HK-2 (cell line): Measurements from ENCODE around the gene JTB.

ENCODE experiments used
- DNase-seq: peaks from one replicate; pipeline ENCODE4 v3.0.0-alpha.2; 2018; ENCODE audit not compliant: unreplicated experiment

JTB gene

GRCh38 chr1:153978274-153978909 lies 918 bp upstream of the JTB start:
- no peak for DNase-seq

DNA sequence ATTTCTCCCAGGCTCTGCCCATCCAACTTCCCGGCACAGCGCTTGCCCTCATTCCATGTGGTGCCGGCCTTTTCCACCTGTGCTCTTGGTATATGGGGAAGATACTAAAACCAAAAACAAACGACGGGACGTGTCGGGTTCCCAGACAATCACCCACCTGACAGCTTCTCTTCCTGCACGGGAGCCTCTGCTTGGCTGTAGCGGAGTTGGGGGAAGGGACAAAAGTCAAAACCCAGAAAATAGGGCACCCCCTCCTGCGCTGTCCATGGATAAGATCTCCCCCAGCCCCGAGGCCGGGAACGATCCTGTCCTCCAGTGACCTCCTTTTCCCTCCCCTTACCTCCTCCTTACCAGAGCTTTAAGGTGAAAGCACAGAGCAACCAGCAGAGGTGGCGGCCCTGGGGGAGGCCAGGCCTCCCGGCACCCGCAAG lies 640 bp downstream of the JTB start:
- no peak for DNase-seq

- no peak for DNase-seq
Observed at GRCh38 chr1:153973525-153973924, 3.9 kb downstream of the JTB start.

- DNase-seq = no peak
Observed at GRCh38 chr1:153973071-153973470, 4.4 kb downstream of the JTB start.

- no peak for DNase-seq
Observed at GRCh38 chr1:153970346-153970745, 7.1 kb downstream of the JTB start.

DNA sequence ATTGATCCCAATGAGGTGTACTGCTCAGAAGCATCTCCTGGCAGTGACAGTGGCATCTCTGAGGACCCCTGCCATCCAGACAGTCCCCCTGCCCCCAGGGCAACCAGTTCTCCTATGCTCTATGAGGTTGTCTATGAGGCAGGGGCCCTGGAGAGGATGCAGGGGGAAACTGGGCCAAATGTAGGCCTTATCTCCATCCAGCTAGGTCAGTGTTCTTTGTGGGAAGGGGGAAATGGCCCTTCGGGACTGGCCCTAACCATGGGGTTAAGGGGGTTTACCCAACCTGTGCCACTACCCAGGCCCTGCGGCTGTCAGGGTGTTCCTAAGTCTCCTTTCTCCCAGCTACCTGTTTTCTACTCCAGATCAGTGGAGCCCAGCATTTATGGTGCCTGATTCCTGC lies 8.5 kb downstream of the JTB start:
- no peak for DNase-seq

DNA sequence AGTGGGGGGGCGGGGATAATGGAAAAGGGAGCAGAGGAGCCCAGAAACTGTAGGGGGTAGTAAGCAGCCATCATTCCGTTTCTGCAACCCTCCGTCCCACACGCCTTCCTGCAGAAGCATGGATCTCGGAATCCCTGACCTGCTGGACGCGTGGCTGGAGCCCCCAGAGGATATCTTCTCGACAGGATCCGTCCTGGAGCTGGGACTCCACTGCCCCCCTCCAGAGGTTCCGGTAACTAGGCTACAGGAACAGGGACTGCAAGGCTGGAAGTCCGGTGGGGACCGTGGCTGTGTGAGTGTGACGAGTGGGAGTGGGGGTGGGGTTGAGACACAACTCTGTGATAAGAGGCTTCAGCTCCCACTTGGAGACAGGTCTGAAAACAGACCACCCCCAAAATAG lies 9.1 kb downstream of the JTB start:
- DNase-seq = no peak

DNA sequence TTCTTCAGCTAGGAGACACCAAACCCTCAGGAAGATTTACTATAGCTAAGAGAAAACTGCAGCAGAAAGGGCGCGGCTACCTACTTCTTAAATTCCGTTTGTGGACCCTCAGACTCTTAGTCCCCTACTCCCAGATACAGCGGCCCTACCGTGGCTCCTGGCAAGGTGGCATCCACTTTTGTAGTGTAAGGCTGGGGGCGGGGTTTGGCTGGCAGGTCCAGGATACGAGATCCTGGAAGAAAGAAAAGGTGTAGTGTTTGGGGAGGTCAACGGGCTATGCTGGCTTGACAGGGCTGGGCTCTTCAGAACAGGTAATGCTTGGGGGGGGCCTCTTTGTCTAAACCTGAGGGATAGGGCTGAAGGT lies 9.5 kb downstream of the JTB start:
- no peak for DNase-seq

DNA sequence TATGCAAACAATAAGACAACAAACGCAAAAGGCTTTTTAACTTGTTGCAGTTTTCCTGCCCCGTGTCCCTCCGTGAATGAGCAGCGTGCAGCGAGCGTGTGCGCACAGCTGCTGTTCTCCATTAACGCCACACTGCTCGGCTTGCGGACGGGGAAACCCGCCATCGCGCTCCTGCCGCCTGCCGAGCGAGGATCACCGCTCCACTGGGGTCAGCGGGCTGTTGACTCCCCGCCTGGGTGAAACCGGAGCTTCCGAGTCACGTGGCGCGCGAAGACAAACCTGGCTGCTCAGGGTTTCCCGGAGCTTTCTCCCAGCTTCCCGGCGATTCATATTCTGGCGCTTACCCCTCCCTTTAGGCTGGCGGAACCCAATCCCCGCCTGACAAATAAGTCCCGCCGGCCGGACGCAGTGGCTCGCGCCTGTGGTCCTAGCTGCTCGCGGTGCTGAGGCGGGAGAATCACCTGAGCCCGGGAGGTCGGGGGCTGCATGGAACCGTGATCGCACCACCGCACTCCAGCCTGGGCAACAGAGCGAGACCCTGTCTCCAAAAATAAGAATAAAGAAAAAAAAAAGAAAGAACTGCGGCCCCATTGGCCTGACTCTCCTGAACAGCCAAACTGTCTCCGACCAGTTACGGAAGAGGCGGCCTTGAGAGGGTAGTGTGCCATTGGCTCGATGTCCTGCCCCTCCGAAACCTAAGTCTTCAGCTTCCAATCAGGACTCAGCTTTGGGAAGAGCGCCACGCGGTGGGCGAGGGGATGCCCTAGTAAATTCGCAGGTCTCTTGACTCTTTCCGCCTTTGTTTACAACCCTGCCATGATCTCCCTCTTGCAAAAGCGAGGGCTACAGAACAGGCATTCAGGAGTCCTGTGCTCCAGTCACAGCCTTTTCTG lies 10.1 kb downstream of the JTB start, which contains the start of gene CREB3L4:
Gene CREB3L4 (plus strand): TSS at position 796 of the 893 bp plus-strand sequence. CDS start 624 bp downstream, outside the sequence.
- DNase-seq = peak; percentile 94

DNA sequence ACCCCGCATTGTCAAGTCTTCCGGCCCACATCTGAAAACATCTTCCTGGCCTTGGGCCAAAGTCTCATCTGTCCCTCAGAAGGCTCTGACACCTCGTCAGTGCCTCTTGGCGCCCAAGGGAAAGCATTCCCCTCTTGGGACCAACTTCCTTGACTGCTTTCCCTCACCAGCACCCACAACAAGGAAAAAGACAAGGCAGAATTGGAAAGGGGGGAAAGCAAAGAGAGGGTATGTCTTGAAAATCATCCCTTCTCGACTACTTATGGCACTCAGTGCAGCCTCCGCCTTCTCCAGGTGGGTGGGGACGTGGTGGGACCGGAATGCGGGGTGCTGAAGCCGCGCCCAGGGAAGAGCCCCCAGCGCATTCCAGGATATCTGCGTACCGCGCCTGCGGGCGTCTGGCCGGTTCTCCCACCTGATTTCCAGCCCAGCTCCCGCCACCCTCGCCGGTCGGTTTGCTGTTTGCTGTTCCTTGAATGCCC lies 13.6 kb downstream of the JTB start:
- peak; percentile 82 for DNase-seq

DNA sequence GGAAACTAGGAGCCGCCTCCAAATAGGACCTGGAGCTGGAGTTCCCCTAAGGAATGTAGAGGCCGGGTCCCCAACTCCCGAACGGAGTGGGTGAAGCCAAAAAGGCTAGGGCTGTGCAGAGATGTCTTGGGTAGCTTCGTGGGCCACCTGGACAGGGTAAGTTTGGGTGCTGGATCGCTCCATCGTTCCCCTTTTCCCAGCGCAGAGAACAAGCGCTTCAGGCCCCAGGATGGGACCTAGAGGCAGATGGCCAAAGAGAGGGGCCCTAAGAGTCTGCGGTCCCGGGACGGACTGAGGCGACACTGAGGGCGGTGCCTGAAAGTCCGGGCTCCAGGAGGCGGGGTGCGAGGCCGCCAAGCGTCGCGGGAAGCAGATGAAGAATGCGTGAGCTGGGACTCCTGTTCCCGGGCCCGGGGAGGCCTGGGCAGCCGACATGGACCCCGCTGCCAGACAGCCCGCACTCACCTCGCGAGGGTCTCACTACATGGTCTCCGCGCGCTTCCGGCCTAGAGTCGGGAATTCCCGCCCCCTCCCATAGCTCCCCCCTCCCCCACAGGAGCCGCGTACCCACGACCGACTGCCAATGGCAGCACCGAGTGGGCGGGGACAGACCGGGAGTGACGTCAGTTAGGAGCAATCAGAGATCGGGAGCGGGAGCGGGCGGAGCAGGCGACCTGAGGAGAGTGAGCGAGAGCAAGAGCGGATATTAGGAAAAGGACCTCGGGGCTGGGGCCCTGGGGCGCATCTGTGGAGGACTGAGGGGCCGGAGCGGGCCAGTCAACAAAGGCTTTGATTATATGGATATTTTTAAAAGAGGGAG lies 14.2 kb downstream of the JTB start, which contains the start of gene SLC39A1:
Gene SLC39A1 (minus strand): TSS at position 508 of the 820 bp plus-strand sequence. CDS start 822 bp downstream, outside the sequence.
- DNase-seq = peak; percentile 99

DNA sequence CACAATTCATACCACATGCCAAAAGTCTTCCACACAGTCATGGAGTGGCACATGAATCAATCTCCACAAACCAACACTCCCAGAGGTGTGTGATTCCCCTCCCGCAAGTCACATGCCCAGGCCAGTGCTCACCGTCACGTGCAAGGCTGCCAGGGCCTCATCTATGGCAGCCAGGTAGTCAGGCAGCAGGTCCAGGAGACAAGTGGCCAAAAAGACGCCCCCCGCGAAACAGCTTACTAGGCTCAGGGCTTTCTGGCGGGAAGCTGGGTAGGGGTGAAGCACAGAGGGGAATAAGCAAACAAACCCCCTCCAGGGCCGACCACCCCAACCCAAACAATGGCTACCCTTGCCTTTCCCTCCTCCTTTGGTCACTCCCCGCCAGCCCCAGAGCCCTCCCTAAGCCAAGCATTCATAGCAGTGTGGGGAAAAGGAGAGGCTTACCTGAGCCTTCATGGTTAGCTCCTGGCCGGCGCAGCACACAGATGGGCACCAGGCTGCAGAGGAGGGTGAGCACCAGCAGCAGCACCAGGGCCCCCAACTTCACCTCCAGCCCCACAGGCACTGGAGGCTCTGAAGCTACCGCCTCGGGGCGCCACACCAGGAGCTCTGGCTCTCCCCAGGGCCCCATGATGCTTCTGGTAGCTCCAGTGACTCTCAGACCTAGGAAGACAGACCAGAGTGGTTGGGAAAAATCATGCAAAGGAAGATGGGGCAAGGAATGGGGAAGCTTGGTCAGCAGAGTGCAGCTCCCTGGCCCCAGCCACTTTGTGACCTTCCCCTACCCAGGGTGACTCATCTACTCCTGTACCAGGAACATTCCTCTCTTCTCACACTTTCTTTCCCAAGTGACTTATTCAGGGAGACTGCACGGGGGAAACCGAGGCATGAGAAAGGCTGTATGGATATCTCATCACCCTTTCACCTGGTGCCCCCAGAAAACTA lies 15.1 kb downstream of the JTB start:
- DNase-seq = peak; percentile 66

- no peak for DNase-seq
Observed at GRCh38 chr1:153961421-153961820, 16.1 kb downstream of the JTB start.

DNA sequence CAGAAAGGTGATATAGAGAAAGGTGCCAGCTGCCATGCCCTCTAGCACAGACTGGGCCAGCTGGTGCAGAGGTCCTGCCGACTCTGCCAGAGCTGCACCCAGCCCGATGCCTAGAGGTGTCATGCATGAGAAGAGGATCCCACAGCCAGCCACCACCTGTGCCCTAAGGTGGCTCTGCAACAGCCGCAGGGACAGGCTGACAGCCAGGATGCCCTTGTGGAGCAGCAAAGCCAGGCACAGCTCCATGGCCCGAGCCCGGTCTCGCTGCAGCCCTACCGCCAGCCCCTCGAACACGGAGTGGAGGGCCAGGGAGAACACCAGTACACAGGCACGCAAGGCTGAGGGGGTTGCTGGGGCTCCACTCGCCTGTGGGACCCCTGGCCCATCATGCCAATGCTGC lies 17.3 kb downstream of the JTB start:
- DNase-seq = no peak

DNA sequence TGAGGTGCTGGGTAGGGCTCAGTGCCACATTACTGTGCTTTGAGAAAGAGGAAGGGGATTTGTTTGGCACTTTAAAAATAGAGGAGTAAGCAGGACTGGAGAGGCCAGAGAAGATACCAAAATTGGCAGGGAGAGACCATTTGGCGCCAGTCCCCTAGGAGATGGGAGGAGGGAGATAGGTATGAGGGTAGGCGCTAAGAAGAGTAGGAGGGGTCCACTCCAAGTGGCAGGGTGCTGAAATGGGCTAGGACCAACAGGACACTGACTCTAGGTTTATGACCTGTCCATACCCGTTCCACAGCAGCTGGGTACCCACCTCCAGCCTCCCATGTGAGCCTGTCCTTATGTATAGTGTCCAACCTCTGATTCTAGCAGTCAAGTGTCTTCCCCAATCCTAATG lies 18.0 kb downstream of the JTB start:
- DNase-seq = no peak

GRCh38 chr1:153958961-153959260 lies 18.6 kb downstream of the JTB start:
- no peak for DNase-seq

- DNase-seq = peak; percentile 98
Observed at GRCh38 chr1:153958111-153958960, 19.1 kb downstream of the JTB start, which contains the start of gene CRTC2. CRTC2 (minus strand) TSS chr1:153958612; CDS start chr1:153958497, 115 bp downstream.

- no peak for DNase-seq
Observed at GRCh38 chr1:153957744-153958110, 19.7 kb downstream of the JTB start.

DNA sequence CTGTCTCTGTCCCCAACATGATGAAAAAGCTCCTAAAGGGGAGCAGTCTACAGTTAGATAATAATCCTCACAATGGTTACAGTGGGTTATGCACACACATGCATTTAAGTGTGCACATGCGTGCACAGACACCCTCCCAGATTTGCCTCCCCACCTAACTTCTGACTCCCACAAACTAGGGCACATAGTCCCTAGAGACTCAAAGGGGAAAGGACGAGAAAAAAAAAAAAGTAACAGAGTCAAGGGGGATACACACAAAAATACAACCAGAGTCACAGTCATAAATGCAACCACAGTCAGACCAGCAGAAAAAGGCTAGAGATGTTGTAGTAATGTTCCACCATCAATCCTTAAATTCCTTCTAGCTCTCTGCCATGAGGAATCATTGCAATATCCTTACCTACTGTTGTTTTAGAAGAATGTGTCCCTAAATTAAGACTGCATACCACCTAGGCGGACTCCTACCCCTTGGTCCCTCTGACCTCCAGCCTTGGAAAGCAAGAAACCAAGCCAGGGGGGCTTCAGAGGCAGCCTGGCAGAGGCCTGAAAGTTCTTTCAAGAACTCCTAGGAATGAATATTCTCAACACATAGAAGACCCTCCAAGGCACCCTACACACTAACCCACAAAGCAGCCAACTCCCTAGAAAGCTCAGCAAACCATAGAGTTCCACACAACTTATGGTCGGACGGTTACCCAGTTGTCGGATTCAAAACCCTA lies 20.3 kb downstream of the JTB start:
- DNase-seq = no peak
